SJCRH30 (cell line): ENCODE results near the gene USP5. TPM values are rescaled to one million over a fixed set of nuclear protein-coding genes. Genes with fewer than 3 reads are reported as not detected.
A peak's percentile ranks its signal among the peaks of the same experiment; 100 is the strongest.

Experiments used
- DNase-seq, 2 experiments: peaks; one replicate each; pipeline ENCODE4 v3.0.0-alpha.2; 2015 to 2020
- H3K27ac ChIP-seq: fragments of 250-450 bp; sonication (Bioruptor Pico); 2 replicates; pipeline ENCODE4 v1.5.1; 2020; ENCODE audit warnings: mild to moderate bottlenecking, moderate library complexity
- H3K27me3 ChIP-seq: fragments of 250-450 bp; sonication (Bioruptor Pico); 2 replicates; pipeline ENCODE4 v1.5.1; 2020; ENCODE audit warnings: mild to moderate bottlenecking, moderate library complexity
- H3K36me3 ChIP-seq: fragments of 250-450 bp; sonication (Bioruptor Pico); 2 replicates; pipeline ENCODE4 v1.5.1; 2020; ENCODE audit warnings: mild to moderate bottlenecking, moderate library complexity
- H3K4me1 ChIP-seq: fragments of 250-450 bp; sonication (Bioruptor Pico); 2 replicates; pipeline ENCODE4 v1.5.1; 2020; ENCODE audit warnings: mild to moderate bottlenecking, moderate library complexity
- H3K4me3 ChIP-seq: fragments of 250-450 bp; sonication (Bioruptor Pico); 2 replicates; pipeline ENCODE4 v1.5.1; 2020; ENCODE audit warnings: mild to moderate bottlenecking, moderate library complexity
- H3K9me3 ChIP-seq: fragments of 250-450 bp; sonication (Bioruptor Pico); replicated peaks from 2 replicates; pipeline ENCODE4 v1.5.1; 2020; ENCODE audit warnings: mild to moderate bottlenecking, moderate library complexity
- total RNA-seq: library from RNA; depleted of rRNA; stranded (reverse); fragments of >200 nt; shearing (Covaris generic); gene quantifications from 2 replicates; pipeline ENCODE4 v1.2.3, GENCODE V29; 2014; rRNA removed

Gene USP5
- total RNA-seq, 1 experiment from 2014 or later, result 76.7 TPM

GRCh38 chr12:6914246-6914946 lies 62.4 kb downstream of the USP5 start, which contains the start of gene ENO2:
Gene ENO2, plus strand, starts transcription at chr12:6914580. Its CDS starts 1,253 bp downstream, at chr12:6915833.
- Histone ChIP-seq H3K4me3 (peak within 1 kb of the TSS; percentile 55), H3K27ac (no peak within 1 kb of the TSS), H3K36me3 (no peaks in the 10 kb centered on the region), H3K4me1 (no peaks in the 10 kb centered on the region), H3K27me3 (peaks cover 27% of the 10 kb centered on the region), H3K9me3 (no peaks in the 10 kb centered on the region)
- peak; percentile 51 to 59 for DNase-seq

- Histone ChIP-seq H3K4me3 (peak overlapping the region; percentile 55), H3K27ac (no peak overlapping the region), H3K36me3 (no peaks in the 10 kb centered on the region), H3K4me1 (no peaks in the 10 kb centered on the region), H3K9me3 (no peaks in the 10 kb centered on the region), H3K27me3 (peaks cover 23% of the 10 kb centered on the region)
- DNase-seq, result no peak
Observed at GRCh38 chr12:6914947-6915788, 63.2 kb downstream of the USP5 start.

GRCh38 chr12:6915789-6916285 lies 63.9 kb downstream of the USP5 start:
- no peak overlapping the region for H3K4me3 ChIP-seq
- DNase-seq, result no peak

More at GRCh38 chr12:6915789-6916285, 63.9 kb downstream of the USP5 start:
- H3K36me3 ChIP-seq, result no peaks in the 10 kb centered on the region
- peaks cover 23% of the 10 kb centered on the region for H3K27me3 ChIP-seq
- H3K27ac ChIP-seq, result no peak overlapping the region
- no peaks in the 10 kb centered on the region for H3K4me1 ChIP-seq
- no peaks in the 10 kb centered on the region for H3K9me3 ChIP-seq

Other genes with a start within 250 kb of the USP5 start
- gene CHD4, start 244.8 kb upstream of the USP5 start, total RNA-seq, result 300 and 311 TPM in 2 replicates
- gene LPAR5, start 216.2 kb upstream of the USP5 start, total RNA-seq, result not detected in 2 replicates
- 0.28 TPM in 1 of 2 replicates, not detected in the other for gene ACRBP, start 204.7 kb upstream of the USP5 start, total RNA-seq
- gene ING4, start 189.0 kb upstream of the USP5 start, total RNA-seq, result 25.1 and 28.7 TPM in 2 replicates
- gene ZNF384, start 162.8 kb upstream of the USP5 start, total RNA-seq, result 40.5 and 46.5 TPM in 2 replicates
- gene PIANP, start 151.3 kb upstream of the USP5 start, total RNA-seq, result 0.15 and 0.28 TPM in 2 replicates
- gene COPS7A, start 128.1 kb upstream of the USP5 start, total RNA-seq, result 34.1 and 35.9 TPM in 2 replicates
- 161 and 175 TPM in 2 replicates for gene MLF2, start 99.0 kb upstream of the USP5 start, total RNA-seq
- gene PTMS, start 85.8 kb upstream of the USP5 start, total RNA-seq, result 84.2 and 89.9 TPM in 2 replicates
- gene LAG3, start 79.6 kb upstream of the USP5 start, total RNA-seq, result 0.16 TPM in 1 of 2 replicates, not detected in the other
- gene CD4, start 62.6 kb upstream of the USP5 start, total RNA-seq, result not detected in 2 replicates
- 2.2 and 3.5 TPM in 2 replicates for gene GPR162, start 30.3 kb upstream of the USP5 start, total RNA-seq
- gene P3H3, start 23.7 kb upstream of the USP5 start, total RNA-seq, result 13.7 and 19.3 TPM in 2 replicates
- gene GNB3, start 11.2 kb upstream of the USP5 start, total RNA-seq, result 2.2 and 3.2 TPM in 2 replicates
- 96.8 and 104 TPM in 2 replicates for gene CDCA3, start 864 bp upstream of the USP5 start, total RNA-seq
- gene TPI1, start 15.4 kb downstream of the USP5 start, total RNA-seq, result 1,296 and 1,386 TPM in 2 replicates
- 2.6 and 3.7 TPM in 2 replicates for gene SPSB2, start 21.2 kb downstream of the USP5 start, total RNA-seq
- 3.6 and 3.8 TPM in 2 replicates for gene LRRC23, start 52.7 kb downstream of the USP5 start, total RNA-seq
- 1.8 and 2.1 TPM in 2 replicates for gene ENO2, start 62.4 kb downstream of the USP5 start, total RNA-seq
- 13.2 and 14.2 TPM in 2 replicates for gene ATN1, start 75.8 kb downstream of the USP5 start, total RNA-seq
- gene RNU7-1, start 91.7 kb downstream of the USP5 start, total RNA-seq, result not detected in 2 replicates
- 193 and 245 TPM in 2 replicates for gene C12orf57, start 91.9 kb downstream of the USP5 start, total RNA-seq
- gene PTPN6, start 99.2 kb downstream of the USP5 start, total RNA-seq, result 0.18 and 0.38 TPM in 2 replicates
- gene PHB2, start 118.5 kb downstream of the USP5 start, total RNA-seq, result 310 and 322 TPM in 2 replicates
- gene EMG1, start 118.8 kb downstream of the USP5 start, total RNA-seq, result 54.9 and 57.7 TPM in 2 replicates
- gene LPCAT3, start 166.3 kb downstream of the USP5 start, total RNA-seq, result 19.6 and 19.9 TPM in 2 replicates
- gene C1S, start 208.6 kb downstream of the USP5 start, total RNA-seq, result 0.61 TPM in 1 of 2 replicates, not detected in the other
- 1.5 and 3.4 TPM in 2 replicates for gene C1R, start 240.3 kb downstream of the USP5 start, total RNA-seq